HEK293T (cell line): ENCODE results near the gene TPSG1.

Experiments
- ARNT ChIP-seq: fragments of 450-650 bp; IDR thresholded peaks from 2 replicates; pipeline ENCODE4 v1.6.1; 2017; ENCODE audit warnings: mild to moderate bottlenecking
- BHLHE40 ChIP-seq: fragments of 450-650 bp; IDR thresholded peaks from 2 replicates; pipeline ENCODE4 v1.6.1; 2016; ENCODE audit warnings: mild to moderate bottlenecking, moderate library complexity, borderline replicate concordance
- ELF4 ChIP-seq: fragments of 450-650 bp; IDR thresholded peaks from 2 replicates; pipeline ENCODE4 v1.6.1; 2017; ENCODE audit warnings: antibody characterized with exemption
- FOXA1 ChIP-seq: fragments of 450-650 bp; IDR thresholded peaks from 2 replicates; pipeline ENCODE4 v1.6.1; 2016; ENCODE audit warnings: mild to moderate bottlenecking
- FOXK2 ChIP-seq: fragments of 450-650 bp; IDR thresholded peaks from 2 replicates; pipeline ENCODE4 v1.6.1; 2016; ENCODE audit warnings: mild to moderate bottlenecking
- FOXM1 ChIP-seq: fragments of 450-650 bp; IDR thresholded peaks from 2 replicates; pipeline ENCODE4 v1.6.1; 2017; ENCODE audit warnings: mild to moderate bottlenecking, borderline replicate concordance
- HDGF ChIP-seq: fragments of 450-650 bp; IDR thresholded peaks from 2 replicates; pipeline ENCODE4 v1.6.1; 2017; ENCODE audit warnings: antibody characterized with exemption, borderline replicate concordance
- L3MBTL2 ChIP-seq: fragments of 450-650 bp; conservative IDR thresholded peaks from 2 replicates; pipeline ENCODE4 v1.6.1; 2016; ENCODE audit warnings: mild to moderate bottlenecking
- NFRKB ChIP-seq: fragments of 450-650 bp; IDR thresholded peaks from 2 replicates; pipeline ENCODE4 v1.6.1; 2016; ENCODE audit warnings: mild to moderate bottlenecking, moderate library complexity
- PKNOX1 ChIP-seq: fragments of 450-650 bp; IDR thresholded peaks from 2 replicates; pipeline ENCODE4 v1.6.1; 2016
- SP1 ChIP-seq: fragments of 450-650 bp; IDR thresholded peaks from 2 replicates; pipeline ENCODE4 v1.6.1; 2017
- SUZ12 ChIP-seq: fragments of 450-650 bp; IDR thresholded peaks from 2 replicates; pipeline ENCODE4 v1.6.1; 2016; ENCODE audit warnings: mild to moderate bottlenecking
- TARDBP ChIP-seq: fragments of 450-650 bp; IDR thresholded peaks from 2 replicates; pipeline ENCODE4 v1.6.1; 2016
- ZNF384 ChIP-seq: fragments of 450-650 bp; IDR thresholded peaks from 2 replicates; pipeline ENCODE4 v1.6.1; 2016

GRCh38 chr16:1171854-1172428, 53.1 kb downstream of the TPSG1 start:
- TF ChIP-seq TARDBP (no peak), SP1 (no peak), FOXK2 (no peak), PKNOX1 (no peak), HDGF (no peak), FOXA1 (no peak), NFRKB (no peak), ELF4 (no peak), BHLHE40 (no peak), ZNF384 (no peak), L3MBTL2 (no peak), SUZ12 (no peak), FOXM1 (no peak), ARNT (no peak)
